Right atrium auricular region (tissue), 2 donors: ENCODE results near the gene SCAF4. TPM values are rescaled to one million over a fixed set of nuclear protein-coding genes. Genes with fewer than 3 reads are reported as not detected.
"Not testable (repeated sequence)": the region's sequence is repeated elsewhere in the genome, so short reads cannot be mapped to it uniquely, and the experiment has no call there.

Experiments
- DNase-seq: peaks from one replicate; pipeline ENCODE4 v3.0.0-alpha.2; 2019; ENCODE audit warnings: low spot score
- H3K27ac ChIP-seq, 2 donors: fragments of 200-600 bp; sonication (generic); 1 replicate in 1 of 2; 2 replicates in 1 of 2; pipeline ENCODE4 v1.5.1; 2016 to 2019
- H3K27me3 ChIP-seq, 2 donors: fragments of 200-600 bp; sonication (generic); one replicate each; pipeline versions ENCODE4 v1.5.1 to v1.6.0; 2017 to 2019
- H3K36me3 ChIP-seq: fragments of 200-600 bp; sonication (generic); one replicate; pipeline ENCODE4 v1.5.1; 2016
- H3K4me1 ChIP-seq, 2 donors: fragments of 200-600 bp; sonication (generic); one replicate each; pipeline versions ENCODE4 v1.5.1 to v1.6.0; 2017 to 2019
- H3K4me3 ChIP-seq, 2 donors: fragments of 200-600 bp; sonication (generic); 1 replicate in 1 of 2; 2 replicates in 1 of 2; pipeline ENCODE4 v1.5.1; 2017 to 2019; ENCODE audit warnings: mild to moderate bottlenecking in 1 of 2, moderate library complexity in 1 of 2
- H3K9me3 ChIP-seq, 2 donors: fragments of 200-600 bp; sonication (generic); one replicate each; pipeline ENCODE4 v1.5.1; 2019
- total RNA-seq, 2 donors: library from RNA; depleted of rRNA; stranded (reverse); fragments of >200 nt; gene quantifications; one replicate each; pipeline ENCODE4 v1.1.0, GENCODE V29; 2016
- TF ChIP-seq, protein P1 (sequence below), 2 donors: fragments of 200-600 bp; sonication (generic); IDR thresholded peaks; one replicate each; pipeline ENCODE4 v1.5.1; 2019; ENCODE audit warnings: antibody characterized with exemption in 2 of 2

The SCAF4 gene
- total RNA-seq, 2 donors from 2014 or later, result 8.8 to 12.2 TPM

DNA sequence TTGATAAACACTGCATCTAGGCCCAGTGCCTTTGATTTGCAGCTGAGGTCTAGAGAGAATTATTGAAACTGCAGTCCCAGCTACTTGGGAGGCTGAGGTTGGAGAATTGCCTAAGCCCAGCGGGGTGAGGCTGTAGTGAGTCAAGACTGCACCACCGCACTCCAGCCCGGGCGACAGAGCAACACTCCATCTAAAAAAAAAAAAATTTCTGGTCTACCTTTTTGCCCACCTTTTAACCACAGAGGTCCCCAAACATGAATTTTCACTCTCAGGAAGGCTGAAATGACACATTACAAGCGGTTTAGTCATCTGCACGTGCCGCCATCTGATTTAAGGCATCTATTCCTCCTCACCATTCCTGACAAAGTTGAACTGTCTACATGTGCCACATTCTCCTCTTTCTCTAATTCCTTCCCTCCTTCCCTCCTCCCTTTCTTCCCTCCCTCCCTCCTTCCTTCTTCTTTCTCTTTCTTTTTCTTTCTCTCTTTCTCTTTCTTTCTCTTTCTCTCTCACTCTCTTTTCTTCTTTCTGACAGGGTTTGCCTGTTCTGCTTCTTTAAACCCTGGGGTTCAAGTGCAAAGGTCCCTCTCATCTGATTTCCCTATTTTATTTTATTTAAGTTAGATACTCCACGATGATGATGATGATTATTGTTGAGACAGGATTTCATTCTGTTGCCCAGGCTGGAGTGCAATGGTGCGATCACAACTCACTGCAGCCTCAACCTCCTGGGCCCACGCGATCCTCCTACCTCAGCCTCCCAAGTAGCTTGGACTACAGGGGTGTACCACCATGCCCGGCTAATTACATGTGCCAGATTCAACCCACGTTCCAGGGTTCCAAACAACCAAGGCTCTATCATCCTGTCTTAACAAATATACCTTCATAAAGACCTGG lies 75.5 kb downstream of the SCAF4 start:
- H3K36me3 ChIP-seq, result no peaks in the 10 kb centered on the region
- H3K4me3 ChIP-seq, result no peak overlapping the region
- DNase-seq, result no peak
- peaks cover 0 to 19% of the 10 kb centered on the region in 2 donors for H3K4me1 ChIP-seq
- no peak overlapping the region for H3K27ac ChIP-seq
- TF ChIP-seq, protein P1, sequence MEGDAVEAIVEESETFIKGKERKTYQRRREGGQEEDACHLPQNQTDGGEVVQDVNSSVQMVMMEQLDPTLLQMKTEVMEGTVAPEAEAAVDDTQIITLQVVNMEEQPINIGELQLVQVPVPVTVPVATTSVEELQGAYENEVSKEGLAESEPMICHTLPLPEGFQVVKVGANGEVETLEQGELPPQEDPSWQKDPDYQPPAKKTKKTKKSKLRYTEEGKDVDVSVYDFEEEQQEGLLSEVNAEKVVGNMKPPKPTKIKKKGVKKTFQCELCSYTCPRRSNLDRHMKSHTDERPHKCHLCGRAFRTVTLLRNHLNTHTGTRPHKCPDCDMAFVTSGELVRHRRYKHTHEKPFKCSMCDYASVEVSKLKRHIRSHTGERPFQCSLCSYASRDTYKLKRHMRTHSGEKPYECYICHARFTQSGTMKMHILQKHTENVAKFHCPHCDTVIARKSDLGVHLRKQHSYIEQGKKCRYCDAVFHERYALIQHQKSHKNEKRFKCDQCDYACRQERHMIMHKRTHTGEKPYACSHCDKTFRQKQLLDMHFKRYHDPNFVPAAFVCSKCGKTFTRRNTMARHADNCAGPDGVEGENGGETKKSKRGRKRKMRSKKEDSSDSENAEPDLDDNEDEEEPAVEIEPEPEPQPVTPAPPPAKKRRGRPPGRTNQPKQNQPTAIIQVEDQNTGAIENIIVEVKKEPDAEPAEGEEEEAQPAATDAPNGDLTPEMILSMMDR (IDR thresholded peaks at IDR 0.05), result no peak
- no peaks in the 10 kb centered on the region for H3K9me3 ChIP-seq
- H3K27me3 ChIP-seq, result no peaks in the 10 kb centered on the region

DNA sequence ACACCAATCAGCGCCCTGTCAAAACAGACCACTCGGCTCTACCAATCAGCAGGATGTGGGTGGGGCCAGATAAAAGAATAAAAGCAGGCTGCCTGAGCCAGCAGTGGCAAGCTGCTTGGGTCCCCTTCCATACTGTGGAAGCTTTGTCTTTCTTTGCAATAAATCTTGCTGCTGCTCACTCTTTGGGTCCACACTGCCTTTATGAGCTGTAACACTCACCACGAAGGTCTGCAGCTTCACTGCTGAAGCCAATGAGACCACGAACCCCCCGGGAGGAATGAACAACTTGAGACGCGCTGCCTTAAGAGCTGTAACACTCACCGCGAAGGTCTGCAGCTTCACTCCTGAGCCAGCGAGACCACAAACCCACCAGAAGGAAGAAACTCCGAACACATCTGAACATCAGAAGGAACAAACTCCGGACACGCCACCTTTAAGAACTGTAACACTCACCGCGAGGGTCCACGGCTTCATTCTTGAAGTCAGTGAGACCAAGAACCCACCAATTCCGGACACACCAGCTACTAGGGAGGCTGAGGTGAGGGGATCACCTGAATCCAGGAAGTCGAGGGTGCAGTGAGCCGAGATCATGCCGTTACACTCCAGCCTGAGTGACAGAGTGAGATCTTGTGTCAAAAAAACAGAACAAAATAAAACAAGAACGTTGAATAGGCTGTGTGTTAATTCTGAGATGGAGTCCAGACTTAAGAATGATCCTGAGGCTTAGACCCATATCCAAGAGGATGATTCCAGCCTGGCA lies 76.9 kb downstream of the SCAF4 start:
- not testable (repeated sequence) for H3K4me3 ChIP-seq, H3K27ac ChIP-seq, H3K4me1 ChIP-seq, H3K27me3 ChIP-seq, H3K36me3 ChIP-seq, DNase-seq, H3K9me3 ChIP-seq

DNA sequence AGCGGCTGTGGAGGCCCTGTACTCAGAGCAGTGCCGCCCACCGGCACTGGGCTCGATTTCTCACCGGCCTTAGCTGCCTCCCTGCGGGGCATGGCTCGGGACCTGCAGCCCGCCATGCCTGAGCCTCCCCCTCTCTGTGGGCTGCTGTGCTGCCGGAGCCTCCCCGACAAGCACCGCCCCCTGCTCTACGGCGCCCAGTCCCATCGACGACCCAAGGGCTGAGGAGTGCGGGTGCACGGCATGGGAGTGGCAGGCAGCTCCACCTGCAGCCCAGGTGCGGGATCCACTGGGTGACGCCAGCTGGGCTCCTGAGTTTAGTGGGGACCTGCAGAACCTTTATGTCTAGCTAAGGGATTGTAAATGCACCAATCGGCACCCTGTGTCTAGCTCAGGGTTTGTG lies 77.6 kb downstream of the SCAF4 start:
- TF ChIP-seq, protein P1 (IDR thresholded peaks at IDR 0.05), result no peak
- no peaks in the 10 kb centered on the region for H3K36me3 ChIP-seq

DNA sequence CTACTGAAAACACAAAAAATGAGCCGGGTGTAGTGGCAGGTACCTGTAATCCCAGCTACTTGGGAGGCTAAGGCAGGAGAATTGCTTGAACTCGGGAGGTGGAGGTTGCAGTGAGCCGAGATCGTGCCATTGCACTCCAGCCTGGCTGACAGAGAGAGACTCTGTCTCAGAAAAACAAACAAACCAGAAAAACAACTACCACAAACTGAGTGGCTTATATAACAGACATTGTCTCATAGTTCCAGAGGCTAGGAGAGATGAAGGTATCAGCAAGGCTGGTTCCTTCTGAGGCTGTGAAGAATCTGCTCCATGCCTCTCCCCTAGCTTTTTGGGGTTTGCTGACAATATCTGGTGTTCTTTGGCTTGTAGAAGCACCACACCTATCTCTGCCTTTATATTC lies 80.4 kb downstream of the SCAF4 start:
- not testable (repeated sequence) for H3K36me3 ChIP-seq, H3K4me1 ChIP-seq, DNase-seq, H3K9me3 ChIP-seq, H3K27ac ChIP-seq, H3K27me3 ChIP-seq, H3K4me3 ChIP-seq

More for the DNA sequence above, 77.6 kb downstream of the SCAF4 start:
- H3K4me3 ChIP-seq, result no peak overlapping the region
- no peaks in the 10 kb centered on the region for H3K9me3 ChIP-seq
- no peak overlapping the region for H3K27ac ChIP-seq
- no peak for DNase-seq
- no peaks in the 10 kb centered on the region for H3K27me3 ChIP-seq
- peaks cover 0 to 7% of the 10 kb centered on the region in 2 donors for H3K4me1 ChIP-seq

DNA sequence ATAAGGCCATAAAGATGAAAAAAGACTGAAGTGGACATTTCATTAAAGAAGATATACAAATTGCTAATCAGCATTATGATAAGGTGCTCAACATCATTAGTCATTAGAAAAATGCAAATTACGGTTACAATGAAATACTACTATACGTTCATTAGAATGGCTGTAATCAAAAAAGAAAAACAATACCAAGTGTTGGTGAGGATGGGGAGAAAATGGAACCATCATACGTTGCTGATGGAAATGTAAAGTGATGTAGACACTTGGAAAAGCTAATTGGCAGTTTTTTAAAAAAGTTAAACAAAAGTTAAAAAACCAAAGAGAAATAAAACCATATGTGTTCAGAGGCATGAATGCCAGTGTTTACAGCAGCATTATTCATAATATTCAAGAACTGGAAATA lies 81.0 kb downstream of the SCAF4 start:
- no peaks in the 10 kb centered on the region for H3K4me1 ChIP-seq
- H3K27ac ChIP-seq, result no peak overlapping the region
- H3K9me3 ChIP-seq, result no peaks in the 10 kb centered on the region
- no peaks in the 10 kb centered on the region for H3K36me3 ChIP-seq
- DNase-seq, result no peak
- TF ChIP-seq, protein P1 (IDR thresholded peaks at IDR 0.05), result no peak
- no peak overlapping the region for H3K4me3 ChIP-seq
- no peaks in the 10 kb centered on the region for H3K27me3 ChIP-seq

DNA sequence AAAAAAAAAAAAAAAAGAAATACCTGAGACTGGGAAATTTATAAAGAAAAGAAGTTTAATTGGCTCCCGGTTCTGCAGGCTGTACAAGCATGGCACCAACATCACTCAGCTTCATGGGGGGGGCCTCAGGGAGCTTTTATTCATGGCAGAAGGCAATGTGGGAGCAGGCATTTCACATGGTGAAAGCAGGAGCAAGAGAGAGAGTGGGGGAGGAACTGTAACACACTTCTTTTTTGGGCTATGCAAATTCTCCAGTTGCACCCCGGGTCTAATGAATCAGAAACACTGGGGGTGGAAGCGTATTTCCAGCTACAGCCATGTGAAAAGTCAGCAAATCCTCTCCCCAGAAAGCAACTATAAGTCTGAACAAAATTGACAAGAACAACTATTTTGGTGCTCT lies 84.3 kb downstream of the SCAF4 start:
- Histone ChIP-seq H3K4me3 (no peak overlapping the region), H3K27ac (no peak overlapping the region), H3K9me3 (no peaks in the 10 kb centered on the region), H3K27me3 (no peaks in the 10 kb centered on the region), H3K36me3 (no peaks in the 10 kb centered on the region), H3K4me1 (no peaks in the 10 kb centered on the region)
- no peak for DNase-seq
- TF ChIP-seq, protein P1 (IDR thresholded peaks at IDR 0.05), result no peak
